SJSA1 (cell line): ENCODE measurements around the gene MIEN1. TPM values are rescaled to one million over a fixed set of nuclear protein-coding genes. Genes with fewer than 3 reads are reported as not detected.

Source experiments
- DNase-seq, 2 experiments: peaks; one replicate each; pipeline ENCODE4 v3.0.0-alpha.2; 2015 to 2020; ENCODE audit warnings: low spot score in 2 of 2, low read depth in 1 of 2
- H3K27ac ChIP-seq: fragments of 250-450 bp; sonication (Bioruptor Pico); 2 replicates; pipeline ENCODE4 v1.5.1; 2020; ENCODE audit warnings: mild to moderate bottlenecking, moderate library complexity
- H3K27me3 ChIP-seq: fragments of 250-450 bp; sonication (Bioruptor Pico); replicated peaks from 2 replicates; pipeline ENCODE4 v1.5.1; 2020; ENCODE audit warnings: mild to moderate bottlenecking, moderate library complexity
- H3K36me3 ChIP-seq: fragments of 250-450 bp; sonication (Bioruptor Pico); 2 replicates; pipeline ENCODE4 v1.5.1; 2020; ENCODE audit warnings: mild to moderate bottlenecking
- H3K4me1 ChIP-seq: fragments of 250-450 bp; sonication (Bioruptor Pico); replicated peaks from 2 replicates; pipeline ENCODE4 v1.6.1; 2021; ENCODE audit warnings: mild to moderate bottlenecking
- H3K4me3 ChIP-seq: fragments of 250-450 bp; sonication (Bioruptor Pico); 2 replicates; pipeline ENCODE4 v1.5.1; 2020; ENCODE audit warnings: mild to moderate bottlenecking
- H3K9me3 ChIP-seq: fragments of 250-450 bp; sonication (Bioruptor Pico); replicated peaks from 2 replicates; pipeline ENCODE4 v1.5.1; 2020; ENCODE audit warnings: mild to moderate bottlenecking
- total RNA-seq: library from RNA; depleted of rRNA; stranded (reverse); fragments of >200 nt; shearing (Covaris generic); gene quantifications from 2 replicates; pipeline ENCODE4 v1.2.3, GENCODE V29; 2014

Gene MIEN1
- total RNA-seq, 1 experiment from 2014 or later = 53.3 TPM

DNA sequence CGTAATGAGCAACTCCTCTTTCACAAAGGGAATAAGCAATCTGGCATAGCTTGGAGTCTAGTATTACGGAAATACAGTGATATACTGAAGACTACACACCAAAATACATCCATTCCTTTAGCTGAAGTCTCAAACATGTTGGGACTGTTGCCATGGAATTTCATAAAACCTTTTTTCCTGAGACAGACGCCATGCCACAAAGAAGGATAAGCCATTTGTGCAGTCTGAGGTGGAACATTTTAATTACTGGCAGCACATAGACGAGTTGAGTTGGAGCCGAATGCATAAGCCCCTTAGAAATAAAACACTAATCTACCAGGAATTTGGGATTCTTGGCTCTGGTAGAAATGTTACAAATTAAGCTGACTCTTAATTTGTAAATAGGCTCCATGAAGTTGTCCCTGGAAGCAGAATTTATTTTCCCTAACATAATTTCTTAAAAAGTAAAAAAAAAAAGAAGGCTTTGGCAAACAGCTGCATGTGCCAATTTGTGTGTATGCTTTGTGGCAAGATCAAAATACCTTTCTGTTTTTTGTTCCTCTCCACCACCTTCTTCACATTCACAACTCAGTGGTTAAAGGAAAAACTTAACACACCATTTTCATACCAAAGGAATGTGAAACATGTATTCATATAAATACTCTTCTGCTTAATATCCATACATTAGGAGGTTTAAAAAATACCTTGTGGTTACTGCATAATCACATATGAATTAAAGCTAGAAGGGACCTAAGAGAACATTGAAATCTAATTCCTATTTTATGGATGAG is 32.9 kb upstream of the MIEN1 start:
- no peak overlapping the region for H3K4me3 ChIP-seq
- H3K4me1 ChIP-seq = peaks cover 39% of the 10 kb centered on the region
- H3K36me3 ChIP-seq = no peaks in the 10 kb centered on the region
- DNase-seq = peak in 1 of 2 experiments; percentile 30
- 0 out of 2 replicates have a peak overlapping the region, but pooled peaks have one; percentile 1 for H3K27ac ChIP-seq
- no peaks in the 10 kb centered on the region for H3K27me3 ChIP-seq
- H3K9me3 ChIP-seq = no peaks in the 10 kb centered on the region

DNA sequence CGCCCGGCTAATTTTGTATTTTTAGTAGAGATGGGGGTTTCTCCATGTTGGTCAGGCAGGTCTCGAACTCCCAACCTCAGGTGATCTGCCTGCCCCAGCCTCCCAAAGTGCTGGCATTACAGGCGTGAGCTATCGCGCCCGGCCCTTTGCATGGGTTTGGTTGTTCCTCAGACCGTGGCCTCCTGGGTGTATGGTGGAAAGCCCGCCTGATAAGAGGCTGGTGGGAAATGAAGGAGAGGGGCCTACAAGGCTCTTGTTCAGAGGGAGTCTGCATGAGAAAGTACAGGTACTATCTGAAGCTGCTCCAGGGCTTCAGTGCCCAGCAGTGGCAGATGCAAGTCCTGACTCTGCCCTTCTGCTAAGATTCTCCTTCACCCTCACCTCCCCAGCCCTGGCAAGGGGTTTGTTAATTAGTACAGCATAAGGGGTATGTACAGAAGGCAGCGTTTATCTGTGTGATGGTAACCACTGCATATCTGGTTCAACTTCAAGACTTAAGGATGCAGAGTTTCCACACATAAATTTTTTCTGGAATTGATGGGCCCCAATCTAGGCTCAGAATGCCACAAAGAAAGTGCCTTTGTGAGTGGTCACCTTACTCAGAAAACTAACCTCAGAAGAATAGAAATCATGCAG is 31.6 kb upstream of the MIEN1 start:
- Histone ChIP-seq H3K4me3 (no peak overlapping the region), H3K4me1 (peaks cover 49% of the 10 kb centered on the region), H3K9me3 (no peaks in the 10 kb centered on the region), H3K27me3 (no peaks in the 10 kb centered on the region), H3K36me3 (no peaks in the 10 kb centered on the region), H3K27ac (no peak overlapping the region)
- no peak for DNase-seq

DNA sequence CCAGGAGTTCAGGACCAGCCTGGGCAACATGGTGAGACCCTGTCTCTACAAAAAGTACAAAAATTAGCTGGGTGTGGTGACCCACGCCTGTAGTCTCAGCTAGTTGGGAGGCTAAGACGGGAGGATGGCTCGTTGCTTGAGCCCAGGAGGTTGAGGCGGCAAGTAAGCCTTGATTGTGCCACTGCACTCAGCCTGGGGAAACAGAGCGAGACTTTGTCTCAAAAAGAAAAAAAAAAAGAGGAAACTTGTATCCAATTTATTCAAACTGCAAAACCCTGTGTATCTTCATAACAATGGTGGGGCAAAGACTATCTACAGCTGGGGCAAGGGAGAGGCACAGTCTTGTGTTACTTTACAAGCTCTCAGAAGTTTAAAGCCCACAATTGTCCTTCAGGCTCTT is 28.9 kb upstream of the MIEN1 start:
- no peak overlapping the region for H3K4me3 ChIP-seq
- H3K27ac ChIP-seq = peak overlapping the region; percentile 66
- no peaks in the 10 kb centered on the region for H3K36me3 ChIP-seq
- DNase-seq = no peak
- peaks cover 75% of the 10 kb centered on the region for H3K4me1 ChIP-seq
- H3K27me3 ChIP-seq = no peaks in the 10 kb centered on the region
- H3K9me3 ChIP-seq = no peaks in the 10 kb centered on the region

DNA sequence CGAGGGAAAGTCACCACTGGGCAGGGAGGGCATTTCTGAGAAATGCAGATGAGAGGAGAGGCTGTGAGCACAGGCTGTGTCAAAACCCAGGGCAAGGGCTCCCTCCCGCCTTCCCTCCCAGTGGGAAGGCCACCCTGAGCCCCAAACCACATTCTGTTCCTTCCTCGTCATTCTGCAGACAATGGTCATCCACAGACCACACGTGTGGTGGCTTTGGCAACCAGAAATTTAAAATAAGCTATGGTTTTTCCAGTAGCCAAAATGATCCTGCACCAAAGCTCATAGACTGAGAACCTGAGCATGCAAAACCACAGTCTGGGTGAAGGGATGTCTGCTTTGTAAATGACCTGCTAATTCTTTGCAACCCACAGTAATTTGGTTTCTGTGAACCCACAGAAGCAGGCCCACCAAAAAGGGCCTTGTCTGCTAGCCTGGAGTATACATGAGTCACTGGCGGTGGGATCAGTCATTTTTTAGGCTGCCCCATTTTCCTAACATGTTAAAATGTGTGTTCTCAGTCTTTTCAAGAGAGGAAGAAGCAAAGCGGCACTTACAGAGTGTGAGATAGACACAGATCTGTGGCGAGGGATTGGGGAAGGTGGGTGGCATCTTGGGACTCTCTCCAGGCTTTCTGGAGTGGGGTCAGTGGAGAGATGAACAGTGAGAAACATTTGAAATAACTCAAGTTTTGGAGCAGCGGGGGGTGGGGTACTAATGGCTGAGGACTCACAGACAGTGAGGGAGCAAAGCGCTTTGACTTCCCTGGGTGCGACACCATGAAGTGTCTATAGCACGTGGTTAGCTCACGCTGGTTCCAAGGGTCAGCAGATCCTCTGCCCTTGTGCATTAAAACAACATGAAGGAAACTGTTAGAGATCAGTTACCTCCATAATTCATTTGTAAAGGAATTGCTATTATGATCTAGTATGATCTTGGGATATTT is 27.9 kb upstream of the MIEN1 start:
- H3K27me3 ChIP-seq = no peaks in the 10 kb centered on the region
- H3K36me3 ChIP-seq = no peaks in the 10 kb centered on the region
- DNase-seq = peak; percentile 94 to 97
- H3K4me1 ChIP-seq = peaks cover 76% of the 10 kb centered on the region
- peak overlapping the region; percentile 66 for H3K27ac ChIP-seq
- H3K4me3 ChIP-seq = no peak overlapping the region
- 0 out of 2 replicates have a peak, but pooled peaks cover 4% of the 10 kb centered on the region for H3K9me3 ChIP-seq

DNA sequence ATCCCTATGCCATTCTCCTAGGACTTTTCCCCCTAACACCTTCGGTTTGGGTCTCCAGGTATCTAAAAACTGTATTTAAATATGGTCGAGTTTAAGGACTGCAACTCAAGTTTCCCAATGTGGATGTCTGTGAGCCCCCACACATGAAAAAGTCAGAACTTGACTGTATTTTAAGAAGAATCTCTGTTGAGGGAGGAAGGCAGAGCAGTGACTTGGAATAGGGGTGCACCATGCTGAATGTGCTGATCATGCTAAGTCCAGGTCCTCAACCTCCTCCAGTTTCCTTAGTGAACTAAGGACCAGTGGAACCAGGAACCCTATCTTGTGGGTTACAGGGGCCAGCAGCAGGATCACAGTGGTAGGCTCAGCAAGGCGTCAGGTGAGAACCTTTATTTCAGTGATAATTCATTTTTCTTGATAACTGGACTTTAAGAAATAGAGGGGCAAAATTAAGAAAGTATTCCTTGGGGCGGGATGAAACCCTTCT is 26.9 kb upstream of the MIEN1 start:
- Histone ChIP-seq H3K36me3 (no peaks in the 10 kb centered on the region), H3K27ac (peak overlapping the region; percentile 59), H3K4me1 (peaks cover 66% of the 10 kb centered on the region), H3K27me3 (no peaks in the 10 kb centered on the region), H3K4me3 (no peak overlapping the region), H3K9me3 (0 out of 2 replicates have a peak, but pooled peaks cover 4% of the 10 kb centered on the region)
- no peak for DNase-seq

DNA sequence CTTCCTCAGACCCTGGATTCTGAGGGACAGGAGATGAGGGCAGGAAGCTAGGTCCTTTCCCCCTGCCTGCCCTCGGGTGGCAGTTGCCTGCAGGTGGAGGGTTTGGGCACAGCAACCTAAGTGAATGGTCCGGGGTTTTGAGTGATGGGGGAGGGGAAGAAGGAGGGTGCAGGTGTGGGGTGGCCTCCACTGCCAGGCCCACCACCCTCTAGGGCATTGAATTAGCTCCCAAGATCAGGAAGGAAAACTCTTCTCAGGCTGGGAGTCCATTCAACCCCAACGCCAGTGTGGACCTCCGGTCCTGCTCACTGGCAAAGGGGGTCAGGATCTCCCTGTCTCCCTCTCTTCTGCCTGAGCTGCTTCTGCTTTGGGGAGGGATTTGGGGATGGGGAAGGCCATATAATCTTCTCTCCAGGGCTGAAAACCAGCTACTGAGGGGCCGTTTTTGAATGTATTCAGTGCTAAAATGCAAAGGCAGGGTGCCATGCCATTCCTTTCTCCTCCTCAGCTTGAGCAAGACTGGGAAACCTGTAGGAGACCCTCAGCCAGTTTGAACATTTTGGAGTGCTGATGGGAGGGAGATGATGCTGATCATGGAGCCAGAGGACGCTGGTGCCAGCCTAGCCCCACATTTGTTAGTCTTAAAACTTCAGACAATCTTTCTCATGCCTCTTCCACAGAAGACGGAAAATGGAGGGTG is 26.2 kb upstream of the MIEN1 start:
- no peak for DNase-seq
- no peaks in the 10 kb centered on the region for H3K27me3 ChIP-seq
- 0 out of 2 replicates have a peak, but pooled peaks cover 4% of the 10 kb centered on the region for H3K9me3 ChIP-seq
- H3K4me3 ChIP-seq = no peak overlapping the region
- H3K27ac ChIP-seq = no peak overlapping the region; the same call in 1 of the 2 replicates
- no peaks in the 10 kb centered on the region for H3K36me3 ChIP-seq
- H3K4me1 ChIP-seq = peaks cover 60% of the 10 kb centered on the region

DNA sequence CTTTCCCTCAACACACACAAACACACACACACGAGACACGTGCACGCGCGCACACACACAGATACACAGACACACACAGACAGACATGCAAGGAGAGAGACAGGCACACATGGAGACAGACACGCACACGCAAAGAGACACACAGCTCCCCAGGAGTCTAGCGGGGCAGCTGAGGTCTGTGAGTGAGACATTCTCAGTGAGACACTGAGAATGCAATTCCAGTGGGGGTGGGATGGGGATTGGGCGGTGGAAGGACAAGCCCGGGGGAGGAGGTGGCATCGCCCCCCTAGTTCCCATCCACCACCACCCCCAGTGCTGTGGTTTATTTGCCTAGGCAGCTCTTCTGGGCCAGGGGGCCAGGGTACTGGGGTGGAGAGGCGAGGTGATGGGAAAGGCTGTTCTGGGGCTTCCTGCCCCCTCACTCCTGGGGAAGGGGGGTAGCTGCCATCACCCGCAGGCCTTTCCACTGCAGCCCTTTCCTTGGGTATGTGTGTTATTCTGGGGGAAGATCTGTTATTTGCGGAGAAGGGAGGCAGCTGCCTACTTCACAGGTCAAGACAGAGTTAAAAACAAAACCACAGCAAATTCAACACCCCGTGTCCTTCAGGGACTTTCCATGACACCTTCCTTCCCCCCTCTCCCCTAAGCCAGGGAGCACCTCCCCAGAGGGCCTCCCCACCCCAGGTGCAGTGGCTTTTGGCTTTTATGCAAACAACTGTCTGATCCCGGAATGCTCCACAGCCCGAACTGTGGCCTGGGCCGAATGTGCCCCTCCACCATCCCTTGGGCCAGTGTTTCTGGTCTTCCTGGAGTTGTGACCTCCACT is 25.4 kb upstream of the MIEN1 start:
- H3K9me3 ChIP-seq = 0 out of 2 replicates have a peak, but pooled peaks cover 4% of the 10 kb centered on the region
- DNase-seq = no peak
- no peaks in the 10 kb centered on the region for H3K27me3 ChIP-seq
- peaks cover 60% of the 10 kb centered on the region for H3K4me1 ChIP-seq
- H3K27ac ChIP-seq = peak overlapping the region; percentile 96
- no peak overlapping the region for H3K4me3 ChIP-seq
- no peaks in the 10 kb centered on the region for H3K36me3 ChIP-seq

DNA sequence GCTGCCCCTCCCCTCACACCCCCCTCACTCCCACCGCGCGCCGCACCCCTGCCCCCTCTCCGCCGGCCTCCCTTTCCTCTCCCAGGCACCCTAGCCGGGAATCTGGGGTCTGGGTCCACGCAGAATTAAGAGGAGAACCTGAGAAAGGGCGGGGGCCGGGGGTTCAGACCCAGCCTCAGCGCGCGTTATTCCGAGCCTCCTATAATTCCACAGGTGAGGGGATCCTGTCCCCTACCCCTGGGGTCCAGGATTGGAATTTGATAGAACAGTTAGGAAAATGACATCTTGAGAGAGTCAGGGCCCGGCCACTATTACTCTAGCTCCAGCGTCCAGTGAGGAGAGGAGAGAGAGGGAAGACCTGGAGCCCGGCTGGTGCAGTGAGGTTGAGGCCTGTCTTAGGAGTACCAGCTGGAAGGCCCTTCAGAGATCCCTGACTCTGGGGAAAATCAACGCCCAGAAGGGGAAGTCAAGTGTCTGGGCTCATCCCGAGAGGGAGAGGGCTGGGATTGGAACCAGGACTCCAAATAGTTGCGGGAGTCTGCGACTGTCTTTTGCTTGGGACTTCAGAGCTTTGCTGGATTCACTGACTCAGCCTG is 24.7 kb upstream of the MIEN1 start:
- H3K4me1 ChIP-seq = peaks cover 60% of the 10 kb centered on the region
- H3K9me3 ChIP-seq = 0 out of 2 replicates have a peak, but pooled peaks cover 4% of the 10 kb centered on the region
- H3K4me3 ChIP-seq = peak overlapping the region; percentile 50
- peak in 1 of 2 experiments; percentile 45 for DNase-seq
- no peaks in the 10 kb centered on the region for H3K36me3 ChIP-seq
- peak overlapping the region; percentile 96 for H3K27ac ChIP-seq
- no peaks in the 10 kb centered on the region for H3K27me3 ChIP-seq

DNA sequence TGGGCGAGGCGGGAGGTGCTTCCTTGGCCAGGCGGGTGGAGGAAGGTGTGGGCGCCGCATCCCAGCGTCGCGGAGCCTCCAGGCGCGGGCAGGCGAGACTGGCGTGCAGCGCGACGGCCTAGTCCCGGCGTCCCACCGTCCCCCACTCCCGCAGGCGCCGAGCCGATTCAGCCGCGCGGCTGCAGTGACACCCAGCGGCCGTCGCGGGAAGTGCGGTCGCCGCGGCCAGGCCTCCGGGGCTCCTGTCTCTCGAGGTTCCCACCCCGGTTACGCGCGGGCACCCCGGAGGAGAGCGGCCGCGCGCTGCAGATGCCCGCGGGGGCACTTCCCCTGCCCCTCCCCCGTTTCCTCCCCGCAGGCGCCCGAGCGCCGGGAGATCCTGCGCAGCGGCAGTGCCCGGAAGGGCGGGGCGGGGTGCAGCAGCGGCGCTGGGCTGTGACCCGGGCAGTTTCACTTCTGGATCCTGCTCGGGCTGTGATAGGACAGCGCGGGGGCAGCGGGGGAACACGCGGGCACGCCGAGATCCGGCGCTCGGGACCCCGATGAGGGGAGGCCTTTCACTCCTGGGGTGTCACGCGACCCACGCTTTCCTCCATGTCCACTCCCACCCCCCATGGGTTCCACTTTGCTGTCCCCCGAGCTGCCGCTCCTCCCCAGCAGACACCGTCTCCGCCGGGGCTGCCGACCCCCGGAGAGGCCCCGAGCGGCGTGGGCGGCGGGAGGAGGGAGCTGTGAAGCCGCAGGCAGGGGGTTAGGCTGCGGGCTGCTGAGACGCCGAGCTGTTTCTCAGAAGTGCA is 24.0 kb upstream of the MIEN1 start:
- DNase-seq = peak; percentile 97 to 99
- H3K36me3 ChIP-seq = no peaks in the 10 kb centered on the region

DNA sequence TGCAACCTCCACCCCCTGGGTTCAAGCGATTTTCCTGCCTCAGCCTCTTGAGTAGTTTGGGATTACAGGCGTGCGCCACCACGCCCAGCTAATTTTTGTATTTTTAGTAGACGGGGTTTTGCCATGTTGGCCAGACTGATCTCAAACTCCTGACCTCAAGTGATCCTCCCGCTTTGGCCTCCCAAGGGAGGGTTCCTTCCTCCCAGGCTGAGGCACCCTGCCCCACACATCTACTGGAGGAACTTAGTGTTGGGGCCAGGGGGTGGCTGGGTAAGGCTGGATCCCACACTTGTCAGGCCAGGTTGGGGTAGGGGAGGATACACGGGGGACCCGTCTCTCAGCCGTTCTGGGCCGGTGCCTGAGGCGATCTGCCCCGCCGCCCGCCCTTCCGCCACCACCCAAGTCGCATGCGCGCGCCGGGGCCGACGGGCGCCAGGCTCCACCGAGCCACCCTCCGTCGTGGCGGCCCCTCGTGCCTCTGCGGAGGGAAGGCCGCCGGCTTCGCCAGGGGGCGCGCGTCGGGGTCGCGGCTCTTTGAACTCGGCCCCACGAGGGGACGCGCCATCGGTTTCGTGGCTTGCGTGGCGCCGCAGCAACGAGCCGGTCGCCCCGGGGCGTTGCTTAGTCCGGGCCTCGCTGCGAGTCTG is 23.3 kb upstream of the MIEN1 start:
- Histone ChIP-seq H3K9me3 (0 out of 2 replicates have a peak, but pooled peaks cover 4% of the 10 kb centered on the region), H3K4me1 (peaks cover 48% of the 10 kb centered on the region), H3K4me3 (peak overlapping the region; percentile 50), H3K27me3 (no peaks in the 10 kb centered on the region), H3K36me3 (no peaks in the 10 kb centered on the region), H3K27ac (peak overlapping the region; percentile 96)
- DNase-seq = peak in 1 of 2 experiments; percentile 60

More for the DNA sequence above, 24.0 kb upstream of the MIEN1 start:
- peaks cover 55% of the 10 kb centered on the region for H3K4me1 ChIP-seq
- 0 out of 2 replicates have a peak, but pooled peaks cover 4% of the 10 kb centered on the region for H3K9me3 ChIP-seq
- H3K4me3 ChIP-seq = peak overlapping the region; percentile 50
- H3K27me3 ChIP-seq = no peaks in the 10 kb centered on the region
- H3K27ac ChIP-seq = peak overlapping the region; percentile 96
